ENCODE results near the gene C19orf38. TPM values are rescaled to one million over a fixed set of nuclear protein-coding genes. Genes with fewer than 3 reads are reported as not detected.
"Not testable (repeated sequence)": the region's sequence is repeated elsewhere in the genome, so short reads cannot be mapped to it uniquely, and the experiment has no call there.

C19orf38 gene
- total RNA-seq, 1 donor from 2014 or later: 0.78 TPM

- no peak for DNase-seq (ENCODE audit: low spot score)
Measured at GRCh38 chr19:10876459-10877240, 28.4 kb downstream of the C19orf38 start.

DNA sequence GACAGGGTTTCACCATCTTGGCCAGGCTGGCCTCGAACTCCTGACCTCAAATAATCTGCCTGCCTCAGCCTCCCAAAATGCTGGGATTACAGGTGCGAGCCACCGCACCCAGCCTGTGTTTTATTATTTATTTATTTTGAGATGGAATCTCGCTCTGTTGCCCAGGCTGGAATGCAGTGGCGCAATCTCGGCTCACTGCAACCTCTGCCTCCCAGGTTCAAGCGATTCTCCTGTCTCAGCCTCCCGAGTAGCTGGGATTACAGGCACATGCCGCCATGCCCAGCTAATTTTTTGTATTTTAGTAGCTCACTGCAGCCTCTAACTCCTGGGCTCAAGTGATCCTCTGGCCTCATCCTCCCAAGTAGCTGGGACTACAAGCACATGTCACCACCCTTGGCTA lies 29.4 kb downstream of the C19orf38 start:
- DNase-seq (ENCODE audit: low spot score): not testable (repeated sequence)

- no peak for DNase-seq (ENCODE audit: low spot score)
Measured at GRCh38 chr19:10878253-10878652, 30.0 kb downstream of the C19orf38 start.

DNA sequence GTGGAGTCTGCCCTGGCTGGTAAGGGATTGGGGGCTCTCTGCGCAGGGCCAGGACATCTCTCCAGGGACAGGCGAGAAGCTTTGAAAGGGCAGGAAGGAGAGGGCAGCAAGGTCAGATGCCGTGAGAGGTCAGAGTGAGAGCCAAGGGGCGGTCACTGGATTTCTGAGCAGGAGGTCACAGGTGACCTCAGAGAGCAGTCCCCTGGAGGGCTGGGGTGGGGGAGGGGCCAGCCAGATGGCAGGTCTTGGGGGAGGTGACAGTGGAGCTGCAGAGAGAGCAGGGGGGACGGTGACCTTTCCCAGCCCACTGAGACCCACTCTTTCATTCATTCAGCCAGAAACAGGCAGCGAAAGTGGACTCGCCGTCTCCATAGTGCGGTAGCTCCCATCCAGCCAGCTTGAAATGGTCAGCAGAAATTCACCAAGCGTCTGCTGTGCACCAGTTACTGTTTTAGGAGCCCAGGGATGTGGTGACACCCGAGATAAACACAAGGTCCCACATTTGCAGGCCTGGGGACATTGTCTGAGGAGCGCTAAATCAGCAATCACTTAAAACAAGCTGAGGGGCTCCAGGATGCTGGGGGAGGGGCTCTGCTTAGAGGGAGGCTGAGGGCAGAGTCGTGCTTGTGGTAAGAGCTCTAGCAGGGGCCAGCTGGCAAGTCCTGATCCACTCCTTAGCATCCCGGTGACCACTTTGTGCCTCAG lies 33.3 kb downstream of the C19orf38 start:
- DNase-seq (ENCODE audit: low spot score): no peak

- DNase-seq (ENCODE audit: low spot score): no peak
Measured at GRCh38 chr19:10882108-10882457, 33.9 kb downstream of the C19orf38 start.

DNA sequence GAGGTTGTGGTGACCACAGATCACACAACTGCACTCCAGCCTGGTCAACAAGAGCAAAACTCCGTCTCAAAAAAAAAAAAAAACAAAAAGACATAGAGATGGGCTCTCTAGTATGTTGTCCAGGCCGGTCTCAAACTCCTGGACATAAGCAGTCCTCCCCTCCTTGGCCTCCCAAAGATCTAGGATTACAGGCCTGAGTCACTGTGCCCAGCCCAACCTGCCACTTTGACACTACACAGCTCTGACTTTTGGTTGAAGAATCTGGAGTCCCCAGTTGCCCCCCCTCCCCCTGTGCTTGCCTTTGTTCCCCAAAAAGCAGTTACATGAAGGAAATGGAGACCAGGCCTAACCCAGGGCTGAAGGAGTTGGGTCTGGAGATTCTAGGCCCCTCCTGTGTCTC lies 36.1 kb downstream of the C19orf38 start:
- DNase-seq (ENCODE audit: low spot score): no peak

DNA sequence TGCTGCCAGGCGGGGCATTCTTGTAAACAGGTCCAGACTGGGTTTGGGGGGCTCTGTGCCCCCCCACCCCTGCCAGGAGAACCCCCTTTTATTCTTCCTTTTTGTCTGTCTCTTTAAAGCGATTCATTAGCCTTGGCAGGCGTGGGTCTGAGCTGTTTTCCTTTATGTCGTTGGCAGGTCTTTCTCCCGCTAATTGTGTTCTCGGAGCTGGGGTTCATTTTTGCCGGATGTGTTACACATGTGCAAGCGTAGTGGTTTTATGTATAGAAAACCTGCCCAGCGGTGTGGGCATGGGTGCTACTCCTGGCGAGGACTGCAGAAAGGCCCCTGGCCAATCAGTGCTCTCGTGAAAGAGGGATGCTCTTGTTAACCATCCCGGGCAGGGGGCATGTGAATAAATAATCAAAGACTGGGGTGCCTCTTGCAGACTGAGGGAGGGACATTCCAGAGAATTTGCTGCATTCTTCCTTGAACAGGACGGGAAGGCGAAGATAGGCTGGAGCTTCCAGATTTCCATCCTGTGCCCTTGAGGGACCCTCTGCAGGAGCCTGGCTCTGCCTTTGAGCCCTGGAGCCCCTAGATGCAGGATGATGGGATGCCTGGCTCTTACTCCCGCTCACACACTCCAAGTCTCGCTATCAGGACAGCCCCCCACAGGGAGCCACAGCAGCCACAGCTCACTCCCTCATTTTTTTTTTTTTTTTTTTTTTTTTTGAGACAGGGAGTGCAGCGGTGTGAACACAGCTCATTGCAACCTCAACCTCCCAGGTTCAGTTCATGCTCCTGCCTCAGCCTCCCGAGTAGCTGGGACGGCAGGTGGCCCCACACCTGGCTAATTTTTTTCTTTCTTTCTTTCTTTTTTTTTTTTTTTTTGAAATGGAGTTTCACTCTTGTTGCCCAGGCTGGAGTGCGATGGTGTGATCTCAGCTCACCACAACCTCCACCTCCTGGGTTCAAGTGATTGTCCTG lies 37.3 kb downstream of the C19orf38 start:
- DNase-seq (ENCODE audit: low spot score): no peak

DNA sequence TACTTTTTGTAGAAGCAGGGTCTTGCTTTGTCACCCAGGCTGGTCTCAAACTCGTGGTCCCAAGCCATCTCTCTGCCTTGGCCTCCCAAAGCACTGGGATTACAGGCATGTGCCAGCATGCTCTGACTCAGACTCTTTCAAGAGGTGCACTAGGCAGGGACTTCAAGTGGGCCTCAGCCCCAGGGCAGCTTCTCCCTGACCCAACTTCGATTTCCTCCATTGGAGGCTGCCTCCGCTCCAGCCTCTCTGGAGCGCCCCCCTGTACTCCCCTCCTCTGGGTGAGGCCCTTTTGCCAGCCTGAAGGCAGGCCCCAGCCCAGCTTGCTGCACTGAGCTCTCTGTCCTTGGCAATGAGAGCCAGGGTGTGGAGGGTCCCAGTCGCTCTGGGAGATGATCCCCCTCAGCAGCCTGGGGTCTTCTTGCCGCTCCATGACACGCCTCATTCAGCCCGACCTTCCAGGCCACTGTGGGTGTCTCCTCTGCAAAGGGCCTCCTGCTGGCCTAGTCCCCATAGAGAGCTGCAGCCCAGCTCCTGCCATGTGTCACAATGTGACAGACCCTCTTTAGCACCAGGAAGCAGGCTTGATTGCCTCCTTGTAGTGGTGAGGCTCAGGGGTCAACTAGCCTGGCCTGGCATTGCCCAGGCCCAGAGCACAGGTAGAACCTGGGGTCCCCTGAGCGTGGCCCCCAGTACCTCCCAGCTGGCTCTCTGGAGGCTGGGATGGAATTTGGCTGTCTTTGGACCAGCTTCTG lies 39.6 kb downstream of the C19orf38 start:
- no peak for DNase-seq (ENCODE audit: low spot score)

DNA sequence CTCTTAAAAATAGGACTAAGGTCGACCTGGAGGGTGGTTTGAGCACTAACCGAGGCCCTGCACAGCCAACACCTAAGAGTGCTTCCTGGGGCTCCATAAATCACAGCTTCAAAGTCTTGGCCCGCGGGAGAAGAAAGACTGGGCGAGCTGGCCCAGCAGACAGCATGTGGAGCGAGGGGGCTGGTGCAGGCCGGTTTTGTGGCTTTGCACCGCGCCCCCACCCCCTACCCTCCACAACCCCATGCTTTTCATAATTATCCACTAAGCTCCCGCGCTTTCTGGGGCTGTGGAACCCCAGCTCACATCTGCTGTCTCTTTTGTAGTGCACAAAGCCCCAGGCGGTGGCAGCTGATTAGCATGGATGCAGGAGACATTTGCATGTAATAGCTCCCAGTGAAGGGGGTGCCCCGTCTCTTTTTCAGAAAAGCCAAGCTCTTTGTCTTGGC lies 40.2 kb downstream of the C19orf38 start:
- DNase-seq (ENCODE audit: low spot score): no peak

DNA sequence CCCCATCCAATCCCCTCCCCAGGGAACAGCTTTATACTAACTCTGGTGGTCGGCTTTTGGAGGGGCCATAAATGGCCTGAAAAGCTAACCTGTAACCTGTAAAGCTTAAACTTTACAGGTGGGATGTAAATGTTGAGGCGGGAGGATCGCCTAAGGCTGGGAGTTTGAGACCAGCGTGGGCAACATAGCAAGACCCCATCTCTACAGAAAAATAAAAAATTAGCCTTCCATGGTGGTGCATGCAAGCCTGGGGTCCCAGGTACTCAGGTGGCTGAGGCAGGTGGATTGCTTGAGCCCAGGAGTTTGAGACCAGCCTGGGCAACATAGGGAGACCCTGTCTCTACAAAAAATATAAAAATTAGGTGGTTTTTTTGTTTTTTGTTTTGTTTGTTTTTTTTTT lies 41.7 kb downstream of the C19orf38 start:
- DNase-seq (ENCODE audit: low spot score): no peak

DNA sequence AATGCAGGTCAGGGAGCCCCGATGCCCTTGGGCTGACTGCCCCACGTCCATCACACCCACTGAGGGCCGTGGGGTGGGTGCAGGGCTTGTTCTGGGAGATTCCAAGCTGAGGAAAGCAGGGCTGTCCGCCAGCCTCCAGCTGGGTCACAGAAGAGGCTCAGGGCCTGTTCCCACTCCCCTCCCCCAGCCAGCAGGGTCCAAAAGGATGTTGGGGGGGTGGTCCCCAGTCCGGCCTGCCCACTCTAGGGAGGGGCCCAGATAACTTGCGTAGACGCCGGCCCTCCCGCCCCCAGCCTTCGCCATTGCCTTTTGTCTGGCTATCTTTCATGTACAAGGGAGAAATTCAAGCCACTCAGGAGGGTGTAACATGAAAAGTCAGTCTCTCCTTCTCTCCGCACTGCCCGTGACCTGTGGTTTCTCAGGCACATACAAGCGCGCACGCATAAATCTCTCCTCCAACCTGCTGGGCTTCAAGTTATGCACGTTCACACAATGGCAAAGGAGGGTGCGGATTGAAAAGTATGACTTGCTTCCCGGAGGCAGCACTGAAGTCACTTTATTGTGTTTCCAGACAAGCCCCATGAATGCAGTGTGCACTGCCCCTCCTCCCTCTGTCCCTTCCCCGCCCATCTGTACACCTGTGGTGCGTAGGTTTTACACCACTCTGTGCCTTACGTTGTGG lies 43.3 kb downstream of the C19orf38 start:
- DNase-seq (ENCODE audit: low spot score): no peak

DNA sequence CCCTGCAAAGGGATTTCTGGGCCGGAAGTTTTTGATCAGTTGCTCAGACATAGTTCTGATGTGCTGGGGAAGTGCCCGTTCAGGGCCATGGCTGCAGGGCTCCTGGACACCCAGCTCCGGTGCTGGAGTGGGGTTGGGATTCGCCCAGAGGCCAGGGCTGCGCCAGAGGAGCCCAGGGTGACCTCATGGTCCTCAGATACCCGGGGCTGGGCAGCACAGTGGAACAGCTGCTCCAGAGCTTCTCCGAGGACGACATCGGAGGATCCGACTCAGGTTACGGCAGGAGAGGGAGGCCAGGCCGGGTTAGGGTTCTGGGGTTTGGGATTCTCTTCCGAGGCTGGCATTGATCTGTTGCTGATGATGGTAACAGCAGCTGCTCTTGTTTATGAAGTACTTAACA lies 44.0 kb downstream of the C19orf38 start:
- no peak for DNase-seq (ENCODE audit: low spot score)

DNA sequence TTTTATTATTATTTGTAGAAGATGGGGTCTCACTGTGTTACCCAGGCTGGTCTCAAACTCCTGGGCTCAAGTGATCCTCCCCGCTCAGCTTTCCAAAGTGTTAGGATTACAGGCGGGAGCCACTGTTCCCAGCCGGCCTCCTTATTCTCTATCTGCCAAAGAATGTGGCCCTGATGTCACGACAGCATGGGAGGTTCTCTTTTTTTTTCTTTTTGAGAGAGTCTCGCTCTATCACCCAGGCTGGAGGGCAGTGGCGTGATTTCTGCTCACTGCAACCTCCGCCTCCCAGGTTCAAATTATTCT lies 46.6 kb downstream of the C19orf38 start:
- no peak for DNase-seq (ENCODE audit: low spot score)

DNA sequence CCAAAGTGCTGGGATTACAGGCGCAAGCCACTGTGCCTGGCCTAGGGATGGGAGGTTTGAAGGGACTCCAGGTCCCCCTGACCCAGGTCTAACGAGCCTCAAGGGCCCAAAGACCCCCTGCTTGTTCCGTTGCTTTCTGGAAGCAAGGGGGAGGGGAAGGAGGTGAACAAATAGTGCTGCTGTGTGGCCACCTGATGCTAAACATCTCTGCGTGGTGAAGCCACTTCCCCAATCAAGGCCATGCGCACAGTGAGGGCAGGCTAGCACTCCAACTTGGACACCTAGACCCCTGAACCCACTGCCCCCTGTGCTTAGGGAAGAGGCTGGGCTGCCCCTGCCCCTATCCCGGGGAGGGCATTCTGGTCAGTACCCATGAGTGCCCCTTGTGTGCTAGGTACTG lies 47.1 kb downstream of the C19orf38 start:
- DNase-seq (ENCODE audit: low spot score): no peak

DNA sequence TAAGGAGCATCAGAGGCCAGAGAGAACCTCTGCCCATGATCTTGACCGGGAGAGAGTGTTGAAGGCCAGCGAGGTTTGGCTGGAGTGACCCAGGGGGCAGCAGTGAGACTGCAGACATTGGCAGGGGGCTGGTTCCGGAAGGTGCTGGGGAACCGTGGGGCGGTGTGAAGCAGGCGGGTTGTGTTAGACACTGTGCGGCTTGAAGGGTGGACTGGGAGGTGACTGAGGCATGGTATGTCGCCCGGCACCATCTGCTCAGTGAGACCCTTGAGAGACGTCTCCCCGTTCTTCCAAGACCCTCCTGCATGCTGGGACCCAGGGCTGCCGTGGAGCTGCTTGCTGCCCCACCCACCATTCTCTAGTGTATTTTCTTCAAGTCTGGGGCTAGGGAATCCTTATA lies 47.7 kb downstream of the C19orf38 start:
- DNase-seq (ENCODE audit: low spot score): no peak

DNA sequence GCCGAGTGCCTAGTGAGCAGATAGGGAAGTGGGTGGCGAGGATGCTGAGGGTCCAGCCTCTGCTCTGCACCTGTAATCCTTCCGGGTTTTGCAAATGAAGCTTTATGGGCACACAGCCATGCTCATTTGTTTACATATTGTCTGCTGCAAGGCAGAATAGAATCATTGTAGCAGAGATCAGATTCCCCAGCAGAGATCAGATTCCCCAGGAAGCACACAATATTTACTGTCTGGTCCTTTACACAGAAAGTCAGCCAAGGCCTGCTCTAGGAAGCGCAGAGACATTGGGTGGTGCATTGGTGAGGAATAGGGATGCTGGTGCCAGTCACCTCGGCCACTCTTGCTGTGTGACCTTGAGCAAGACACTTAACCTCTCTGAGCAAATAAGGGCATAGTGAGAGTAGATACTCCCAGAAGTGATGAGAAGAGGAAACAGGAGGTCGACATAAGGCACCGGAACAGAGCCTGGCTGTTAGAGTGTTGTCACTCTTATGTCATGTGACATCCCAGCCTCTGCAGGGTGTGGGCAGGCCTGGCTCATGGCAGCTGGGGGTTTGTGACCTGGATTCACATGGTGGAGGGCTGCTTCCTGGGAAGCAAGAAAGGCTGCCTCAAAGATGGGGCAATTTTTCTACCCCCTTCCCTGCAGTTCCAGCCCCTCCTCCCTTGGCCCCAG lies 48.8 kb downstream of the C19orf38 start:
- DNase-seq (ENCODE audit: low spot score): no peak

GRCh38 chr19:10898633-10899032 lies 50.4 kb downstream of the C19orf38 start:
- no peak for DNase-seq (ENCODE audit: low spot score)

- DNase-seq (ENCODE audit: low spot score): peak; percentile 36
Measured at GRCh38 chr19:10899151-10899653, 51.0 kb downstream of the C19orf38 start.

GRCh38 chr19:10907925-10908324 lies 59.7 kb downstream of the C19orf38 start:
- DNase-seq (ENCODE audit: low spot score): no peak

GRCh38 chr19:10908380-10908960 lies 60.3 kb downstream of the C19orf38 start:
- no peak for DNase-seq (ENCODE audit: low spot score)

All from mucosa of gallbladder (tissue), 1 donor.